GM18861 (cell line): Measurements from ENCODE around the gene SELENOM.

Experiments
- ATAC-seq: cut with Tn5 transposase; IDR thresholded peaks from one replicate; pipeline ENCODE4 v1.9.1; 2021; ENCODE audit not compliant: unreplicated experiment

Gene SELENOM

DNA sequence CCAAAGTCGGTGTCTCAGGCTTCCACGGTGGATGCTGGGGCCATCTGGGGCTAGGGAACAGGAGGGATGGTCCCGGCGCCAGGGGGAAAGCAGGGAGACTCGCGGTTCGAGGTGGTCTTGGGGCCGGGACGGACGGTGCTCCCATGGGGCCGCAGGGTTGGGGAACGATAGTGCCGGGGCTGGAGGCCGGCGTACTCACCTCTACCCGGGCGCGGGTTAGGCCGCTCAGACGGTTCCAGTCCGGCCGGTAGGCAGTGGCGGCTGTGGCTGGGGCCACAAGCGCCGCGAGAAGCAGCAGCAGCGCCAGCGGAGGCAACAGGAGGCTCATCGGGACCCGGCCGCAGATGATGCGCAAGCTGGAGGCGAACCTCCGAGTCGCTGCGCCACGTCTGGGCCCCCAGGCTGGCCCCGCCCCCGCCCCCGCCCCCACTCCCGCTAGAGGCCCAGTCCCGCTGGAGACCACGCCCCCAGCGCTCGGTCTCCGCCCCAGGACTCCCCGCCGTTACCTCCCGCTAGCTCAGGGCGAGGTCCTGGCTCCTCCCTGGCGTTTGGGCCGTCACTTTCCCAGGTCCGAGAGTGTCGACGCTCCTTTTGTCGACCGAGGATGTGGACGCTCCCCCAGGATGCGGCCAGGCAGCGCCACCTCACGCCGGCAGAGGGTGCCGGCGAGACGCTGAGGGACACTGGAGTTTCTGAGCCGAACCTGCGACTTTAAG, at the start of gene SELENOM:
TSS of gene SELENOM (minus strand) at position 391 of the 716 bp plus-strand sequence. CDS start at position 328, 63 bp downstream.
- peak; percentile 65 for ATAC-seq

GRCh38 chr22:31155422-31155821, 48.1 kb upstream of the SELENOM start:
- no peak for ATAC-seq

DNA sequence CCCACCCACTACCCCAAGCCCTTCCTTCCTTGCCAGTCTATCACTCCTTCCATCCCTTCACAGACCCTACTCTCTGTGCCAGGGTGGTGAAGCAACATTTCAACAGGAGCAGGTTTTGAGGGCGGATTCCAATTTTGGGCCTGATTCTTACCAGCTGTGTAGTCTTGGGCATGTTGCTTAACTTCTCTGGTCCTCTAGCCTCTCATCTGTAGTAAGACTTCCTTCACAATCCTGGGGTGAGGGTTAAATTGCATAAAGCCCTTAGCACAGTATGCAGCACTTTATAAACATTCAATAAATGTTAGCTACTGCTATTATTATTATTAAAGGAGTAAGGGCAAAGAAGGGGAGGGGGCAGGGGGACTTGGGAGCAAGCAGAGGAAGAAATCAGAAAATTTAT, 47.6 kb upstream of the SELENOM start:
- no peak for ATAC-seq

GRCh38 chr22:31153357-31153756, 46.0 kb upstream of the SELENOM start:
- no peak for ATAC-seq

GRCh38 chr22:31151872-31152271, 44.5 kb upstream of the SELENOM start:
- ATAC-seq, result no peak

GRCh38 chr22:31150615-31151014, 43.2 kb upstream of the SELENOM start:
- ATAC-seq, result no peak

GRCh38 chr22:31148953-31149627, 41.7 kb upstream of the SELENOM start:
- ATAC-seq, result no peak

- no peak for ATAC-seq
Observed at GRCh38 chr22:31148488-31148887, 41.1 kb upstream of the SELENOM start.

GRCh38 chr22:31144223-31144622, 36.9 kb upstream of the SELENOM start:
- no peak for ATAC-seq

- no peak for ATAC-seq
Observed at GRCh38 chr22:31143537-31143936, 36.2 kb upstream of the SELENOM start.

DNA sequence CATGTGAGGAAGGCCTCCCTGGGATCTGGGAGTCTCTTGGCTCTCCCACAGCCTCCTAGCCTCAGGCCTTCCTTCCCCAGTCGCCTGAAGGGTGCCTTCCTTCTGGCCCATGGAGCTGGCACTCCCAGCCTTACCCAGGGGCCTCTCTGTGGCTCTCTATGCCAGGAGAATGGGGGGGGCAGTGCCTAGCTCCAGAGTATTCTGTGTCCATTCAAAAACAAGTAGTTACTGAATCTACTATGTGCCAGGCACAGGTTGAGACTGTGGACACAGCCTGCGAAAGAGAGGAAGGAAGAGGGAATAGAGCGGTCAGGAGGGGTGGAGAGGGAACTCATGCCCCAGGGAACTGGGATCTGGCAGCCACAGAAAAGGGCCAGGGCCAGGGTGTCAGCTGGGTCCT, 35.7 kb upstream of the SELENOM start:
- no peak for ATAC-seq

DNA sequence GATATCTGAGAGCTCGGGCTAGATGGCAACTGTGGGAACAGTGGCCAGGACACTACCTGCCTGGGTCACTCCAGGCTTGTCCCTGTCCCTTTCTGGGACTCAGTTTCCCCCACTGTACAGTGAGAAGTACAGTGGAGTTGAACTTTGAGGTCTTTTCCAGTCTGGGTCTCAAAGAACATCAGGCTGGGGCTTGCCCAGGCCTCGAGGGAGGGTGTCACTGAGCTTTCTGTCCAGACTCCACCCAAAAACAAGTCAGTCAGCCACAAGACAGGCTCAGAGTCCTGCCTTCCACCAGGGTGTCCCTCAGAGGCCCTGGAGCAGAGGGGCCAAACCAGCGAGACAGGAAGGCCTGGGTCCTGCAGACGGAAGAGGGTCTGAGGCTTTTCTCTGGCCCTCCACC, 34.9 kb upstream of the SELENOM start:
- ATAC-seq, result no peak

- ATAC-seq, result no peak
Observed at GRCh38 chr22:31141551-31141950, 34.2 kb upstream of the SELENOM start.

GRCh38 chr22:31140746-31141145, 33.4 kb upstream of the SELENOM start:
- no peak for ATAC-seq

- no peak for ATAC-seq
Observed at GRCh38 chr22:31139866-31140716, 32.7 kb upstream of the SELENOM start, which contains the start of gene PLA2G3. PLA2G3 (minus strand) TSS chr22:31140508; CDS start chr22:31140354, 154 bp downstream.

DNA sequence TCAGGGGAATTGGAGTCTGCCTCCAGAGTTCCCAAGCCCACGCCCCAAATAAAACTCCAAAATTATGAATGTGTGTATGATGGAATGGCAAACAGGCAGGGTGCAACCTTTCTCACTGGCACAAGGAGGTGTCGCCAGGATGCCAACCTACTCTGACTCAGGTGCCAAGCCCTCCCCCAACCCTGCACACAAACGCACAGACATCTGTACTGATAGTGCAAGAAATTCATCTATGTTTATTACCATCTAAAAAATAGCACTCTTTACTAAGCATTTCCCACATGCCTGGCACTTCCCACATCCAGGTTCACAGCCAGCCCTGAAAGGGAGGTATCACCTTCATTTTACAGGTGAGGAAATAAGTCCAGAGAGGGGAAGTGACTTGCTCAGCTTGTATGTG, 31.7 kb upstream of the SELENOM start:
- ATAC-seq, result no peak

GRCh38 chr22:31138126-31138525, 30.8 kb upstream of the SELENOM start:
- ATAC-seq, result no peak

GRCh38 chr22:31137721-31138120, 30.4 kb upstream of the SELENOM start:
- no peak for ATAC-seq

- no peak for ATAC-seq
Observed at GRCh38 chr22:31136711-31137110, 29.3 kb upstream of the SELENOM start.

DNA sequence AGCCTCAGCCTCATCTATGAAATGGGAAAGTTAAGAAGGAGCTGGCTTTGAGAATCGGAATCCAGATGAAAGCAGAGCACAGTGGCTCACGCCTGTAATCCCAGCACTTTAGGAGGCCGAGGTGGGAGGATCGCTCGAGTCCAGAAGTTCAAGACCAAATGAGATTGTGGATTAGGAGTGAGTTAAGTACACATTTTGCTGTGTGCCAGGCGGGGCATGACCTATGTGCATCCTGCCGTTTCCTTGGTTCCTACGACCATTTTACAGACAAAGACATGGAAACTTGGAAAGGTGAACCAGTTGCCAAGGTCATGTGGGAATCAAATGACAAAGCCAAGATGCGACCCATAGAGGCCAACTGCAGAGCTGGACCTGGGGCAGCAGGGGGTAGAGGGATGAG, 28.8 kb upstream of the SELENOM start:
- no peak for ATAC-seq

- no peak for ATAC-seq
Observed at GRCh38 chr22:31135706-31136105, 28.3 kb upstream of the SELENOM start.

- no peak for ATAC-seq
Observed at GRCh38 chr22:31134688-31135087, 27.3 kb upstream of the SELENOM start.
